ENCODE data around the gene LTB4R. TPM values are rescaled to one million over a fixed set of nuclear protein-coding genes. Genes with fewer than 3 reads are reported as not detected.

LTB4R gene, protein sequence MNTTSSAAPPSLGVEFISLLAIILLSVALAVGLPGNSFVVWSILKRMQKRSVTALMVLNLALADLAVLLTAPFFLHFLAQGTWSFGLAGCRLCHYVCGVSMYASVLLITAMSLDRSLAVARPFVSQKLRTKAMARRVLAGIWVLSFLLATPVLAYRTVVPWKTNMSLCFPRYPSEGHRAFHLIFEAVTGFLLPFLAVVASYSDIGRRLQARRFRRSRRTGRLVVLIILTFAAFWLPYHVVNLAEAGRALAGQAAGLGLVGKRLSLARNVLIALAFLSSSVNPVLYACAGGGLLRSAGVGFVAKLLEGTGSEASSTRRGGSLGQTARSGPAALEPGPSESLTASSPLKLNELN
- 2.3 and 2.9 TPM in 2 replicates for total RNA-seq (2014; rRNA removed; shearing (Covaris generic))

- DNase-seq (ENCODE audit: low spot score), result no peak
Measured at GRCh38 chr14:24310646-24311604, at the start of gene LTB4R. Gene LTB4R, plus strand, starts transcription at chr14:24311502. Its CDS starts 4,150 bp downstream, at chr14:24315652.

DNA sequence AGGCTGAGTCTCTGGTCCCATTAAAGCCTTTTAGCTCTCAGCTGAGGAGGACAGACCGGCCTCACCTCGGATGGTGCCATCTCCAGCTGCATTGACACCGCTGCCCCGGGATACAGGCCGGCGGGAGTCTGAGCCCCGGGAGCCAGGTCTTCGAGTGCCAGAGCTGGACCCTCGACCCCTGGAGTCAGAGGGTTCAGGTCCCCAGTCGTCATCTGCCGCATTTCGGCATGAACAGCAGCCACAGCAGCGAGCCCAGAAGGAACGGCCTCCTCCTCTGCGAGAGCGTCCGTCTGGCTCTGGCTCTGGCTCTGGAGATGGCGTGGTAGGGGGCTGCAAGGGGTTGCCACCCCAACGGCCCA is 49.4 kb upstream of the LTB4R start:
- no peak for DNase-seq (ENCODE audit: low spot score)

DNA sequence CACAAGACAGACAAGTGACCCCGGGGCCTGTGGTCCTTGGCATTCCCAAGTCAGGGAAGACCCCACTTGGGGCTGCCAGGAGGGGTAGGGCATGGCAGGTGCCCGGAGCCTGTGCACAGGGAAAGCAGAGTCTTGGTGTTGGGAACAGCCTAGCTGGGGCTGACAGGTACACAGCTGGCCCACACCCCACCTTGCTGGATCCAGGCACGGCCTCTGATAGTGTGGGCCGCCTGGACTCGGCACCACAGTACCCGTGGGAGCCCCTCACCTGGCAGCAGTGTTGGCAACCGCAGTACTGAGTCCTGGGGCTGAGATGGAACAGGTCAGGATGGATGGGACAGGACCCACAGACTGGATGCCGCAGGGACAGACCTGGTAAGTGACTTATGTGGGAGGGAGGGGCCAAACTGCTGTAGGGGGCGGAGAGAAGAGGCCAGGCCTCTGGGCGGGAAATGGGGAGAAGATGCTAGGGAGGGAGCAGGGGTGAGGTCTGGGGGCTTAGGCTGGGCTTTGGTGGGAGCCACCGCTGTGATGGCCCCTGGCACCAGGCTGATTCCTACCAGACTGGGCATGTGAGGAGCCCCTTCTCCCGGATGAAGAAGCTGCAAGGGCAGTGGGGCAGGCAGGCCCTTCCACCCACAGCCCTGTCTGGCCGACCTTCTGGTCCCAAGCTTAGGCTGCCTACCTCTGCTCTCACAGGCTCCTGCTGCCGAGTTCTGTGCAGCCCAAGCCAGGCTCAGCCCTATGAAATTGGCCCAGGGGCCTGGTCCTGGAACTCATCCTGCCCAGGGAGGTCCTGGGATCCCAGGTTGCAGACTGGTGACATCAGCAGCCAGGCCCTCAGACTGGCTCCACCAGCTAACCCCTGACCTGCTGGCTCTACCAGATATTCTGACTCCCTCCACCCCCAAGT is 48.2 kb upstream of the LTB4R start, which contains the start of gene TGM1:
Gene TGM1, minus strand, starts transcription at position 357 of the 913 bp plus-strand sequence. CDS start 825 bp downstream, outside the sequence.
- DNase-seq (ENCODE audit: low spot score), result no peak

GRCh38 chr14:24263848-24264247 is 47.5 kb upstream of the LTB4R start:
- DNase-seq (ENCODE audit: low spot score), result no peak

DNA sequence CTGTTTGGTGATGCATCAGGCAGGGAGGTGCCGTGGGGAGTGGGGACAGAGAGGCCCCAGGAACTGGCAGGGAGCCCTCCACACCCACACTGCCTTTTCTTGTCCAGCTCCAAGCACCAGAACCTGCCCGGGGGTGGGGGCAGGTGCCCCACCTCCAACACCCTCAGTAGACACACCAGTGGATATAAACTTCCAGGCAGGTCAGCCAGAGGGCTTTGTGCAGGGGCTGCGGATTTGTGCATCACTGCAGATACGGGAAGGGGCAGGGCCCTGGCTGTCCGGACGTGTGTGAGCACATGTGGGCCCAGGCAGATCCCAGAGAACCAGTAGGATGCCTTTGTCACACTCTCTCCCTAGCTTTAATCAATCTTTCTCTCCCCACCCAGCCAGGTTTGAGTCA is 47.0 kb upstream of the LTB4R start:
- no peak for DNase-seq (ENCODE audit: low spot score)

DNA sequence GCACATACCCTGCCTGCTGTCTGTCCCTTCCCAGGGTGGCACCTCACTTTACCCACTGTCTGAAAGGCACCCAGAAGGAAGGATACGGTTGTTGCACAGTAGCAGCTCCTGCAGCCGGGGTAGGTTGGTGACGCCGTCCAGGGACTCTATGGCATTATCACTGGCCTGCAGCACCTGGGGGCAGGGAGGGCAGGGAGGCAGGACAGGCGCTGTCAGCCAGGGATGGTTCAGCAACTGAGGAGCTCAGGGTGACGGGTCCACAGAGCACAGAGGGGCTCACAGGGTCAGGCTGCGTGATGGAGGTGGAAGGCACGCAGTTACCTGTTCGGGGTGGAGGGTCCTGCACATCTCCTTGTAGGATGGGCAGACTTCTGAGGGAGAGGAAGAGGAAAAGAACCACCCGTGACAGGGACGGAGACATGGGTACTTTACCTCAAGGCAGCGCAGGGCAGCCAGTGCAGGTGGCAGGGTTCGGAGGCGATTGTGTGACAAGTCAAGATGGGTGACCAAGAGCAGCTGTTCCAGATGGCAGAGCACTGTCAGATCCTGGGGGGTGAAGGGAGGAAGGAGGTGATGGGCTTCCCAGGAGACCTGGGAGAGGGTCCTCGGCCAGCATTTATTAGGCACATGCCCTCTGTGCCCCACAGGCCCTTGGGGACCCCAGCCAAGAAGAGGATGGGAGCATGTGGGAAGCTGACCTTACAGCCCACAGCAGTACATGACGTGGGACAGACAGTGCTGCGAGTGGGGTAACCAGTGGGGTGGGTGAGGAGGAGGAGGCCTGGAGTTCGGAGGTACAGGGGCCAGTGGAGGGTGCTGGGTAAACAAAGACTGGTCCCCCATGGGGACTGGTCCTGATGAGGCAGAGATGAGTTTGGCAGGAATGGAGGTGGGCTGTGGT is 44.7 kb upstream of the LTB4R start:
- DNase-seq (ENCODE audit: low spot score), result no peak

GRCh38 chr14:24267516-24267915 is 43.8 kb upstream of the LTB4R start:
- no peak for DNase-seq (ENCODE audit: low spot score)

- no peak for DNase-seq (ENCODE audit: low spot score)
Measured at GRCh38 chr14:24268225-24268624, 43.1 kb upstream of the LTB4R start.

DNA sequence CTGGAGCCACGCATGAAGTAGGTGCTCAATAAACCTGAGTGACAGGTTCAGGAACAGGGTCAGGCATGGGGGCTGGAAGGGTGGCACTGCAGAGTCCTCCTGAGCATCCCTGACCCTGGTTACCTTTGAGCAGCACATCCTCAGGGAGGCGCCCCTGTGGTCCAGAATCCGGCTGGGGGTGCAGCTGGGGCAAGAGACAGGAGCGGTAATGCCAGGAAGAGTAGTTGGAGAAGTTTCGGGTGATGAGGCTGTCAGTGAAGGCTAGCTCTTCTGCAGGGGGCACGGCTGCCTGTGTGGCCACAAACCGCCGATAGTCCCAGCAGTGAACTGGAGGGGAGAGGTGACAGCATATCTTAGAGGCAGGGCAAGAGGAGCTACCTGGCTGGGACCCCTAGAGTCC is 41.9 kb upstream of the LTB4R start:
- no peak for DNase-seq (ENCODE audit: low spot score)

DNA sequence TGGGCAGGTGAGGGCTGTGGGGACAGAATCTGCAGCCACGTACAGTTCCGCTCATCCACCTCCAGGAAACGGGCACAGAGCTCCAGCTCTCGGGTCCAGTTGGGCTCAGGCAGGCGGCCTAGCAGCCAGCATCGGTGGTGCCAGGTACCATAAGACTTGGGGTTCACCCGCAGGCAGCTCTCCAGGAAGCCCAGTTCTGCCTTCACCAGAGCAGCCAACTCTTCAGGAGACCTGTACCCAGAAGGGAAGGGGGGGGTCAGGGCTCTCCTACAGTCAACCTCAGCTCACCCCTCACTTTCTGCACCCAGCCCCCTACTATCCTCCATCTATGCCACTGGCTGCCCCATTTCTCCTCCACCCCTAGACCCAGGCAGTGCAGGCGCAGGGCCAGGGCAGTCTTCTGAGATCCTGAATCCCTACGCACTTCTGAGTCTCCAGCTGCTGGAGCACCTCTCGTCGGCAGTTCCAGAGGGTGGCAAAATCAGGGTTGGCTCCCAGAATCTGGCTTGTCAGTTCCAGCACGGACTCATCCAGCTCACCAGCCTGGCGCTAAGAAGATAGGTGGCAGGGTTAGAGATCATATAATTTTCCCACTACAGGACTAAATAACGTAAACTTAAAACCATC is 41.3 kb upstream of the LTB4R start:
- DNase-seq (ENCODE audit: low spot score), result no peak

DNA sequence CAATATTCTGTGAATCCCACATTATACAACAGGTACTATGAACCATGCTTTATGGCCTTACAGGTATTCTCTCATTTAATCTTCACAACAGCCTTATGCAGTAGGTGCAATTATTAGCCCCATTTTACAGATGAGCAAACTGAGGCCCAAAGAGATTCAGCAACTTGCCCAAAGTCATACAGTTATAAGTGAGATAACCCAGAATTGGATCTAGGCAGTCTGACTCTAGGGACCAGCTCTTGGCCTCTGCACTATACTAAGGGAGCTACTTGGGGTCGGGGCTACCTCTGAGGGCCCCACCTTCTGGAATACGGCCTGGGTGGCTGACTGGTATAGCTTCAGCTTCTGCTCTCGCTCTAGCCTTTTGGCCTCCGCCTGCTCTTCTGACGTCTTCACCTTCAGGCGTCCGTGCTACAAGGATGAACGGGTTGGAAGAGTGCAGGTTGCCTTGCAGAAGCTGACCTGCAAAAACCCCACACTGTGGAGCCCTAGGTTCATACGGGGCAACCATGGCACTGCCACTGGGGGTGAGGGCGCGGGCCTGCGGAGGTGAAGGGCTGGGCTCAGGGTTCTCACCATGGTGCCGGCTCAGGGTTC is 40.7 kb upstream of the LTB4R start:
- no peak for DNase-seq (ENCODE audit: low spot score)

- peak; percentile 51 for DNase-seq (ENCODE audit: low spot score)
Measured at GRCh38 chr14:24271134-24271833, 40.0 kb upstream of the LTB4R start, which contains the start of gene RABGGTA. Gene RABGGTA, minus strand, starts transcription at chr14:24271597. Its CDS starts 482 bp downstream, at chr14:24271115.

DNA sequence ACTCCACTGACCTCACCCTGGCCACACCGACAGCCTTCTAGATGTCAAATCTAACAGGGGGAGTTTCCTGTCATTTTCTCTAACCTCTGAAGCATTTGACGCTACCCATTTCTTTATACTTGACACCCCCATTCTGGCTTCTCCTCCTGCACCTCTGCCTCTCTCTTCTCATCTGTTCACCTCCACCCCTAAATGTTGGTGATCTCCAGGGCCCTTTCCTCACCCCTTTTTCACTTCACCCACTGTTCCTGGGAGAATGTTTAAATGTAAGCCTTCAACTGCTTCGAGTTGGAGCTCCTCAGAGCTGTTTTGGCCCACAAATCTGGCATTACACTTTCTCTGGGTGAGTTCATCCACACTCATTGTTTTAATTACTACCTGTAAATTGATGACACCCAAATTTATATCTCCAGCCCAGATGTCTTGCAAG is 39.5 kb upstream of the LTB4R start:
- no peak for DNase-seq (ENCODE audit: low spot score)

GRCh38 chr14:24272467-24272866 is 38.8 kb upstream of the LTB4R start:
- DNase-seq (ENCODE audit: low spot score), result no peak

DNA sequence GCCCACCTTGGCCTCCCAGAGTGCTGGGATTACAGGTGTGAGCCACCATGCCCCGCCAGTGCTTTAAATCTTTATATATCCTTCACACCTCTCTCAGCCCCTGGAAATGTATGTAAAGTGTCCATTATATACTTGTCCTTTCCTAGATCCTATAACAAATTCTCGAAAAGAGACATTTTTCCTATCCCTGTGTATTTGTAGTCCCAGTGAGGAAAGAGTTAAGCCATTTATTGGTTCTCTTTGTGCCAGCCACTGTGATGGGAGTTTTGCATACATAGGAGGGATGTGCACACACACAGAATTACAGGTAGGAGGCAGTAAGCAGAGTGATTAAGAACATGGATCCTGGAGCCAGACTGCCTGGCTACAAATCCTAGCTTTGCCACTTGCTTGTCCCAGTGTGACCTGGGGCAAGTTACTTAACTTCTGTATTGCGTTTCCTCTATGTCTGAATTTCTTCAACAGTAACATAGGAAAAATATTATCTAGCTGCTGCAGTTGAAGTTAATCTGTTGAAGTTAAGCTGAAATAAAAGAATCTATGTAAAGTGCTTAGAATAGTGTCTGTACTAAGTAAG is 37.8 kb upstream of the LTB4R start:
- no peak for DNase-seq (ENCODE audit: low spot score)

DNA sequence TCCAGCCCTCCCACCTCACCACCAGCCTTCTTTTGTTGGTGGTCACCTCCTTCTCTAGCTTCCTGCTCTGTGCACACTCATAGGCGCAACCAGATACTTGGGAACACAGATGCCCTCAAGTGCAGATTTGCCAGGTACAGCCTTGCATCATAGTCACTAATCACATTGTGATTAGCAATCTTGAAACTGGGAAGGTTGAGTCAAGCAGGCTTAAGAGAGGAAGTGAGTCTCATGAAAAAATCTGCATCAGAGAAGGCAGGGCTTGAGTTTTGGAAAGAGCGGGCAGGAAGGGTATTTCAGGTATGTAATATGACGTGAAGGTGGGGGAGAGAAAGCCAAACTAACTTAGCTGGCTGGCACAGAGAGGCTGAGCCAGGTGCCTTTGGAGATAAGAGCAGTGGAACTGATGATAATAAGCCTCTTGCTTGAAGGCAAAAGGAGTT is 37.2 kb upstream of the LTB4R start:
- no peak for DNase-seq (ENCODE audit: low spot score)

- DNase-seq (ENCODE audit: low spot score), result no peak
Measured at GRCh38 chr14:24277071-24277470, 34.2 kb upstream of the LTB4R start.

DNA sequence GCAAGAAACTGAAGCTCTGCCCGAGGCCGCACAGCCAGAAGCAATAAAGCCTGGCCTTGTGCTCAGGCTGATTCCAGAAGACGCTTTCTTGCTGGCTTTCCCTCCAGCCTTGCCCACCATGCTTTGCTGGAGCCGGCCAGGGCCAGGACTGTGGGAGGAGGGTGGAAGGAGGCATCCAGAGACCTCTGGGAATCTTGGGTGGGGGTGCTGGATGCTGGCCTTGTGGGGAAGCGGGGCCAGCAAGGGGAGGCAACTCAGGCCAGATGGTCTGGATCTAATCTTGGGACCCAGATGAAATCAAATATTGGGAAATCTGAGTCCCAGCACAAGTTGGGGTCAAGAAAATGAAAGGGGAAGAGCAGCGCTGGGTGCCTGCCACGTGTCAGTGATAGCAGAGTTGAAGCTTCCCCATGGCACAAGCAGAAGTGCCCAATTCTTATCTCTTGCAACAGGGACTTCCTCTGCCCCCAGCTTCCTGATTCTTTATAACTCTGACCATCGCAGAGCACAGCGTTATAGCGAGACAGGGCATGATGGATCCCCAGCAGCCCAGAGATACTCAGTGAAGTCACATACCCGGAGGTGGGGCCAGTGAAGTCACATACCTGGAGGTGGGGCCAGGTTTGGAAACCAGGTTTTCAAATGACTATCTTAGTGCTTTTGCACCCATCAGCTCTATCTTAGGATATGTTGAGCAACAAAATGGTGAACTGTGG is 33.5 kb upstream of the LTB4R start:
- no peak for DNase-seq (ENCODE audit: low spot score)
